IPS-20b (cell line): Measurements from ENCODE around the gene HECW1.

Source experiments
- H3K27ac ChIP-seq: one replicate; pipeline ENCODE4 v1.5.1; 2013; ENCODE audit warnings: low read length
- H3K27me3 ChIP-seq: 2 replicates; pipeline ENCODE4 v1.6.1; 2013; ENCODE audit warnings: mild to moderate bottlenecking, low read length, inconsistent platforms; ENCODE audit not compliant: insufficient read depth
- H3K36me3 ChIP-seq: 2 replicates; pipeline ENCODE4 v1.6.1; 2013; ENCODE audit warnings: low read depth, mild to moderate bottlenecking, inconsistent platforms, low read length, moderate library complexity; ENCODE audit not compliant: insufficient read depth
- H3K4me1 ChIP-seq: 2 replicates; pipeline ENCODE4 v1.6.1; 2013; ENCODE audit warnings: mild to moderate bottlenecking, control low read depth, inconsistent platforms, low read length, moderate library complexity; ENCODE audit not compliant: insufficient read depth
- H3K4me3 ChIP-seq: 2 replicates; pipeline ENCODE4 v1.5.1; 2013; ENCODE audit warnings: mild to moderate bottlenecking, low read length, inconsistent platforms
- H3K9ac ChIP-seq: 2 replicates; pipeline ENCODE4 v1.6.1; 2013; ENCODE audit warnings: low read depth, mild to moderate bottlenecking, inconsistent platforms, low read length, moderate library complexity
- H3K9me3 ChIP-seq: 2 replicates; pipeline ENCODE4 v1.6.1; 2013; ENCODE audit warnings: mild to moderate bottlenecking, low read depth, low read length, inconsistent platforms; ENCODE audit not compliant: insufficient read depth

Gene HECW1

DNA sequence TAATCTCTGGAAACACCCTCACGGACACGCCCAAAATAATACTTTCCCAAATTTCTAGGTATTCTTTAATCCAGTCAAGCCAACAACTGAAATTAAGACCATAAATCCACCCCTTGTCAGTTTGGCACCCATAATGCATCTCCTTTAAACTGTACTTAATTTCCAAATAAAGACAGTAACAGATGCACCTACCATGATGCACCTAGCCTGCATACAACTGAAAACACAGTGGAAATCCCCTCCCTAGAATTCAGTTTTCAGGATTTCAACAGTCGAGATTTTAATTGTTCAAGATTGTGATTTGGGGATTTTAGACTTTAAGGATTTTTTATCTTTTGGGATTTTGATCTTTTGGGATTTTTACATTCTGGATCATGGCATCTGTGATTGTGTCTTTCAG, 487.6 kb downstream of the HECW1 start:
- no peaks in the 10 kb centered on the region for H3K27me3 ChIP-seq
- H3K9ac ChIP-seq, result no peak overlapping the region
- peaks cover 5% of the 10 kb centered on the region; the same call in 1 of the 2 replicates for H3K4me1 ChIP-seq
- H3K4me3 ChIP-seq, result no peak overlapping the region
- no peak overlapping the region for H3K27ac ChIP-seq
- H3K36me3 ChIP-seq, result peaks cover 15% of the 10 kb centered on the region; the same call in 1 of the 2 replicates
- H3K9me3 ChIP-seq, result peaks cover 9% of the 10 kb centered on the region; the same call in 1 of the 2 replicates

DNA sequence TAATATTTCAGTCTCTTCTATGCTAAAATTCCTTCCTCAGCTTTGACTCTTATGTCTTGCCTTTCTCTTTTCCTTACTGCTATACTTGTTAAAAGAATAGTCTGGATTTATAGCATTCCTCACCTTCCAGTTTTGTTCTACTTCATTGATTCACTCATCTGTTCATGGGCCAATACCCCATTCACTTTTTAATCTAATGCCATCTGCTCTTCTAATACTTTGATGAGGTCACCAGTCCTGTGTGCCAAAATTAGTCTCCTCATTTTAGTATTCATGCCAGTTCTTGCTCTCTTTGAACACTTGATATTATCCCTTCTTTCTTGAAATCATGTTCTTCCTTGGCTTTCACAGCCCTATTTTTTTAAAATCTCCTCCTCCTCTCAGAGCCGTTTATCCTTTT, 489.8 kb downstream of the HECW1 start:
- H3K4me1 ChIP-seq, result peaks cover 5% of the 10 kb centered on the region; the same call in 1 of the 2 replicates
- peaks cover 8% of the 10 kb centered on the region; the same call in 1 of the 2 replicates for H3K36me3 ChIP-seq
- no peaks in the 10 kb centered on the region for H3K27me3 ChIP-seq
- no peak overlapping the region for H3K9ac ChIP-seq
- H3K27ac ChIP-seq, result no peak overlapping the region
- H3K9me3 ChIP-seq, result peaks cover 9% of the 10 kb centered on the region; the same call in 1 of the 2 replicates
- no peak overlapping the region for H3K4me3 ChIP-seq

DNA sequence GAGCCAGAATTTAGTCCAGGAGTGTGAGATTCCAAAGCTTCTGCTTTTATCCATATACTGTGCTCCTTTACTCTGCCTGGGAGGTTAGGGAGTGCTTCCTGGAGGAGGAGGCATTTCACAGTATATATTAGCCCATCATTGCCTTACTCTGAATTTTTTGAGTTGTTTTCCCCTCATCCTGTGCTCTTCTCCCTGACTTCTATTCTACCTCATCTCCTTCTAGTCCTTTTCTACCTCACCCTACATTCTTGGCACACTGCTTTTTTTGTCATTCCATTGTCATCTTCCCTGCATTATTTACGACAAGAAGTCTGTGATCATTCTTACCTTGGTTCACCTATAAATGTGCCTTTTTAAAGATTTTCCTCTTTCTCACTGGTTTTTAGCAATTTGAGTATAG, 491.8 kb downstream of the HECW1 start:
- peaks cover 9% of the 10 kb centered on the region; the same call in 1 of the 2 replicates for H3K9me3 ChIP-seq
- peaks cover 5% of the 10 kb centered on the region; the same call in 1 of the 2 replicates for H3K4me1 ChIP-seq
- no peak overlapping the region for H3K27ac ChIP-seq
- H3K27me3 ChIP-seq, result no peaks in the 10 kb centered on the region
- peaks cover 9% of the 10 kb centered on the region; the same call in 1 of the 2 replicates for H3K36me3 ChIP-seq
- H3K4me3 ChIP-seq, result no peak overlapping the region
- no peak overlapping the region for H3K9ac ChIP-seq

DNA sequence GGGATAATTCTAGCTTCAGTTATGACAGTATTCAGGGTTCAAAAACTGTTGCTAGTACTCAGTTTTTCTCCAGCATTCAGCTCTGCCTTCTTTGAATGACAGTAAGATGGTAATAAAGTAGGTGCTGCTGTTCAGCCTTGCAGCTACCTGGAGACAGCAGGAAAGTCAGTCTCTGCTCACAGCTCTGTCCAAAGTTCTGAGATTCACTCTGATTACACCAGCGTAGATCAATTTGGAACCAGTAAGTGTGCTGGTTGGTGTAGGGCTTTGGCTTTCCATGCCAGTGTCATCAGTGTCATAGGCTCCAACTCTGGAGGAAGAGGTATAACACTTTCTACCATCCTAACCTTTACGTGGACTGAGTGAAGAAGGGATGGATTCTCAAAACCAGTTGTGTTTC, 496.6 kb downstream of the HECW1 start:
- no peak overlapping the region for H3K27ac ChIP-seq
- H3K9me3 ChIP-seq, result peaks cover 9% of the 10 kb centered on the region; the same call in 1 of the 2 replicates
- H3K36me3 ChIP-seq, result peaks cover 10% of the 10 kb centered on the region; the same call in 1 of the 2 replicates
- H3K4me1 ChIP-seq, result no peaks in the 10 kb centered on the region
- no peaks in the 10 kb centered on the region for H3K27me3 ChIP-seq
- no peak overlapping the region for H3K9ac ChIP-seq
- H3K4me3 ChIP-seq, result no peak overlapping the region

DNA sequence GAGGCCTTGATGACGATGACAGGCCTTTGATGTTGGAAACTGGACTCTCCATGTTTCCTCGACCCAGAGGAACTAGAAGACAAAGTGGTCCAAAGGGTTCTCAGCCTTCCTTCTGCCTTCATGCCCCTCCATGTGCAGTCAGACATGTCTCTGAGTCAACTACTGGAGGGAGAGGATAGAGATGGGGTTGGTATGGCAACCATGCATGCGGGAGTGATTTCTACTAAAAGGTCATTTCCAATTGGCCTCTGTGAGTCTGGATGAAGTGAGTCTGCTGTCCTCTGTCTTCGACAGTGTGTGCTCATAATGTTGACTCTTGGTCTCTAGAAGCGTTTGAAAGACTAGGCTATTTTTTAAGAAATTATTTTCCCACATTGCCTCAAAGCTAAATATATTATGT, 499.7 kb downstream of the HECW1 start:
- H3K4me1 ChIP-seq, result no peaks in the 10 kb centered on the region
- no peak overlapping the region for H3K9ac ChIP-seq
- no peaks in the 10 kb centered on the region for H3K9me3 ChIP-seq
- H3K27ac ChIP-seq, result no peak overlapping the region
- H3K27me3 ChIP-seq, result no peaks in the 10 kb centered on the region
- peaks cover 10% of the 10 kb centered on the region; the same call in 1 of the 2 replicates for H3K36me3 ChIP-seq
- no peak overlapping the region for H3K4me3 ChIP-seq

DNA sequence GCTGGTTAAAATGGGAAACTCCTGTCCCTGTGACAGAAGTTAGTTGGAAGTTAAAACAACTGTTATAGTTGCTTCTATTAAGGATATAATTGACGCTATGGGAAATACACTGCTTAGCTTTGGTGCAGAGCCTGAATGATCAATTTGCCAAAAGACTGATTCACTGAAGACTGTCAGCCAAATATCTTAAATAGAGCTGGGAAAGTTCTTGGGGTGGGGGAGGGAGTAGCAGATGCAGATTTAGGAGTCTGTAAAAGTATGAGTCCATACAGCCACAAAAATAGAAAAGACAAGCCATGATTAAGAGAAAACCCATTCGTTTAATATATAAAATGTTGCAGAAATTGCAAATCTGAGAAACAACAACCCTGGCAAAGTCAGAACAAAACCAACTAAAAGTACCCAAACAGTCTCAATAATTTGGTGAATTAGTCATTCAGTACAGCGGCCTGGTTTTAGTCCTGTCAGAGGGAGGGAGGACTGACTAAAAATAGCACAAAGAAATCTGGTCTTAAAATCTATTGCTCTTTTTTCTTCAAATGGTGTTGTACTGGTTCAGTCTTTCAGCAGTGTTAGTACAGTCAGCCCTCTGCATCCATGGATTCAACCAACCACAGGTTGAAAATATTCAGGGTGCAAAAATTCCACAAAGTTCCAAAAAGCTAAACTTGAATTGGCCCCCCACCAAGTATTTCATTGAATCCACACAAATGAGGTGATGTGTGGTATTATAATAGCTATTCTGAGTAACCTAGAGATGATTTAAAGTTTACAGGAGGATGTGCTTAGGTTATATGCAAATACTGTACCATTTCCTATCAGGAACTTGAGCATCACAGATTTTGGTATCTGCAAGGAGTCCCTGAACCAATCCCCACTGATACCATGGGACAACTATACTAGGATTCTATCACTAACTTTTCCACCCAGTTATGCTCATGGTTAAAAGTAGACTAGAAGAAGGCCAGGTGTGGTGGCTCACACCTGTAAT, 500.4 kb downstream of the HECW1 start:
- Histone ChIP-seq H3K4me1 (0 out of 2 replicates have a peak, but pooled peaks cover 1% of the 10 kb centered on the region), H3K36me3 (peaks cover 10% of the 10 kb centered on the region; the same call in 1 of the 2 replicates), H3K4me3 (no peak overlapping the region), H3K9me3 (no peaks in the 10 kb centered on the region), H3K9ac (no peak overlapping the region), H3K27me3 (no peaks in the 10 kb centered on the region), H3K27ac (no peak overlapping the region)
